Umbilical cord (tissue), 1 donor: ENCODE results near the gene ZMYND10. TPM values are rescaled to one million over a fixed set of nuclear protein-coding genes. Genes with fewer than 3 reads are reported as not detected.

Source experiments
- total RNA-seq: library from RNA; depleted of rRNA; stranded (reverse); fragments of >200 nt; gene quantifications from one replicate; pipeline ENCODE4 v1.2.3, GENCODE V29; 2014; ENCODE audit warnings: low replicate concordance; ENCODE audit not compliant: insufficient read depth

The ZMYND10 gene
- total RNA-seq, 1 donor from 2014 or later = 5.3 TPM

Other genes with a start within 250 kb of the ZMYND10 start
- gene SEMA3F, start 190.4 kb downstream of the ZMYND10 start, total RNA-seq = 9.1 TPM
- gene GNAT1, start 154.1 kb downstream of the ZMYND10 start, total RNA-seq = not detected
- gene SLC38A3, start 140.5 kb downstream of the ZMYND10 start, total RNA-seq = not detected
- gene GNAI2, start 109.5 kb downstream of the ZMYND10 start, total RNA-seq = 93.9 TPM
- gene SEMA3B, start 76.6 kb downstream of the ZMYND10 start, total RNA-seq = 29.4 TPM
- 4.8 TPM for gene LSMEM2, start 66.6 kb downstream of the ZMYND10 start, total RNA-seq
- gene IFRD2, start 53.3 kb downstream of the ZMYND10 start, total RNA-seq = 45.3 TPM
- 7.5 TPM for gene HYAL3, start 46.3 kb downstream of the ZMYND10 start, total RNA-seq
- 2.2 TPM for gene NAA80, start 46.3 kb downstream of the ZMYND10 start, total RNA-seq
- 2.9 TPM for gene HYAL1, start 42.2 kb downstream of the ZMYND10 start, total RNA-seq
- 51.8 TPM for gene HYAL2, start 23.0 kb downstream of the ZMYND10 start, total RNA-seq
- 18.8 TPM for gene TUSC2, start 17.5 kb downstream of the ZMYND10 start, total RNA-seq
- 25.8 TPM for gene RASSF1, start 4.9 kb downstream of the ZMYND10 start, total RNA-seq
- gene NPRL2, start 5.0 kb upstream of the ZMYND10 start, total RNA-seq = 13.7 TPM
- gene CYB561D2, start 5.1 kb upstream of the ZMYND10 start, total RNA-seq = 15.4 TPM
- gene TMEM115, start 13.8 kb upstream of the ZMYND10 start, total RNA-seq = 19.7 TPM
- 0.24 TPM for gene CACNA2D2, start 157.9 kb upstream of the ZMYND10 start, total RNA-seq
- 5.3 TPM for gene C3orf18, start 222.0 kb upstream of the ZMYND10 start, total RNA-seq
- 17.8 TPM for gene HEMK1, start 223.8 kb upstream of the ZMYND10 start, total RNA-seq